ENCODE data around the gene USP7.

DNA sequence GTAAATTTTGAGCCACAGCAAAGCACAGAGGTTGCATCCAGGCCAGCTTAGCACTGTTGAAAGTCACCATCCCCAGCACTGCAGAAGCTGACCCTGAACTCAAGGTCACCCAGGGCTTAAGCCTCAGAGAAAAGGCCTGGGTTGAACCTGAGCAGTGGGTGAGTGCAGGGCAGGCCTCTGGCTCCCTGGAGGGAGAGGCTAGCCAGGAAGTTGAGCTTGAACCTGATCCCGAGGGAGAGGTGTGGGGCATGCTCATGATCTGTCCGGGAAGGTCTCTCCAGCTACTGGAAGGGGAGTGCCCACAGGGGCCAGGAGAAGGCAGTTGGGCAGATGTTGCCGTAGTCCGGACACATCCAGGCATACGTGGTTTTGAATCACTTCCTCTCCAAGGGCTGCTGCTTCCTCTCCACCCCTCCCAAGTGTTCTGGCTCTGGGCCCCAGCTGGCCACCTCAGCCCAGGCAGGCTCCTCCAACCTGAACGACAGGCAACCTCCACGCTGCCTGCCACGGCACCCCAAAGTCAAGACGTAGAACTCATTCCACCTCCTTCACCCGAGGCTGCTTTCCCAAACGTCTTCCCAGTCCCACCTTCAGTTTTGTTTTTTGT is 113.3 kb downstream of the USP7 start:
- TF ChIP-seq, protein P1, sequence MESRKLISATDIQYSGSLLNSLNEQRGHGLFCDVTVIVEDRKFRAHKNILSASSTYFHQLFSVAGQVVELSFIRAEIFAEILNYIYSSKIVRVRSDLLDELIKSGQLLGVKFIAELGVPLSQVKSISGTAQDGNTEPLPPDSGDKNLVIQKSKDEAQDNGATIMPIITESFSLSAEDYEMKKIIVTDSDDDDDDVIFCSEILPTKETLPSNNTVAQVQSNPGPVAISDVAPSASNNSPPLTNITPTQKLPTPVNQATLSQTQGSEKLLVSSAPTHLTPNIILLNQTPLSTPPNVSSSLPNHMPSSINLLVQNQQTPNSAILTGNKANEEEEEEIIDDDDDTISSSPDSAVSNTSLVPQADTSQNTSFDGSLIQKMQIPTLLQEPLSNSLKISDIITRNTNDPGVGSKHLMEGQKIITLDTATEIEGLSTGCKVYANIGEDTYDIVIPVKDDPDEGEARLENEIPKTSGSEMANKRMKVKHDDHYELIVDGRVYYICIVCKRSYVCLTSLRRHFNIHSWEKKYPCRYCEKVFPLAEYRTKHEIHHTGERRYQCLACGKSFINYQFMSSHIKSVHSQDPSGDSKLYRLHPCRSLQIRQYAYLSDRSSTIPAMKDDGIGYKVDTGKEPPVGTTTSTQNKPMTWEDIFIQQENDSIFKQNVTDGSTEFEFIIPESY (IDR thresholded peaks at IDR 0.05) = peak; percentile 55
- TF ChIP-seq CTCF (IDR thresholded peaks at IDR 0.05; ENCODE audit: low read depth, low read length, missing input control) = no peak
- peak; percentile 77 for TF ChIP-seq MAX (IDR thresholded peaks at IDR 0.05)
- peak; percentile 83 for TF ChIP-seq NR2F2 (IDR thresholded peaks at IDR 0.05)
- TF ChIP-seq SP1 (IDR thresholded peaks at IDR 0.05) = peak; percentile 88
- TF ChIP-seq, protein P2, sequence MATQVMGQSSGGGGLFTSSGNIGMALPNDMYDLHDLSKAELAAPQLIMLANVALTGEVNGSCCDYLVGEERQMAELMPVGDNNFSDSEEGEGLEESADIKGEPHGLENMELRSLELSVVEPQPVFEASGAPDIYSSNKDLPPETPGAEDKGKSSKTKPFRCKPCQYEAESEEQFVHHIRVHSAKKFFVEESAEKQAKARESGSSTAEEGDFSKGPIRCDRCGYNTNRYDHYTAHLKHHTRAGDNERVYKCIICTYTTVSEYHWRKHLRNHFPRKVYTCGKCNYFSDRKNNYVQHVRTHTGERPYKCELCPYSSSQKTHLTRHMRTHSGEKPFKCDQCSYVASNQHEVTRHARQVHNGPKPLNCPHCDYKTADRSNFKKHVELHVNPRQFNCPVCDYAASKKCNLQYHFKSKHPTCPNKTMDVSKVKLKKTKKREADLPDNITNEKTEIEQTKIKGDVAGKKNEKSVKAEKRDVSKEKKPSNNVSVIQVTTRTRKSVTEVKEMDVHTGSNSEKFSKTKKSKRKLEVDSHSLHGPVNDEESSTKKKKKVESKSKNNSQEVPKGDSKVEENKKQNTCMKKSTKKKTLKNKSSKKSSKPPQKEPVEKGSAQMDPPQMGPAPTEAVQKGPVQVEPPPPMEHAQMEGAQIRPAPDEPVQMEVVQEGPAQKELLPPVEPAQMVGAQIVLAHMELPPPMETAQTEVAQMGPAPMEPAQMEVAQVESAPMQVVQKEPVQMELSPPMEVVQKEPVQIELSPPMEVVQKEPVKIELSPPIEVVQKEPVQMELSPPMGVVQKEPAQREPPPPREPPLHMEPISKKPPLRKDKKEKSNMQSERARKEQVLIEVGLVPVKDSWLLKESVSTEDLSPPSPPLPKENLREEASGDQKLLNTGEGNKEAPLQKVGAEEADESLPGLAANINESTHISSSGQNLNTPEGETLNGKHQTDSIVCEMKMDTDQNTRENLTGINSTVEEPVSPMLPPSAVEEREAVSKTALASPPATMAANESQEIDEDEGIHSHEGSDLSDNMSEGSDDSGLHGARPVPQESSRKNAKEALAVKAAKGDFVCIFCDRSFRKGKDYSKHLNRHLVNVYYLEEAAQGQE (IDR thresholded peaks at IDR 0.05) = peak; percentile 18
- no peak for TF ChIP-seq TAF1 (conservative IDR thresholded peaks at IDR 0.05)
- TF ChIP-seq RAD21 (IDR thresholded peaks at IDR 0.05) = peak; percentile 40 to 66
- TF ChIP-seq YY1 (IDR thresholded peaks at IDR 0.05) = peak; percentile 46
- peak; percentile 54 to 66 for TF ChIP-seq JUND (IDR thresholded peaks at IDR 0.05)
- peak; percentile 24 to 74 for TF ChIP-seq GABPA (IDR thresholded peaks at IDR 0.05 in 1 of 2, conservative IDR thresholded peaks at IDR 0.05 in 1 of 2)
- peak; percentile 13 for TF ChIP-seq FOXA2 (IDR thresholded peaks at IDR 0.05)
- TF ChIP-seq, protein P3, sequence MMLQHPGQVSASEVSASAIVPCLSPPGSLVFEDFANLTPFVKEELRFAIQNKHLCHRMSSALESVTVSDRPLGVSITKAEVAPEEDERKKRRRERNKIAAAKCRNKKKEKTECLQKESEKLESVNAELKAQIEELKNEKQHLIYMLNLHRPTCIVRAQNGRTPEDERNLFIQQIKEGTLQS (IDR thresholded peaks at IDR 0.05) = no peak
- TF ChIP-seq RXRA (IDR thresholded peaks at IDR 0.05) = peak; percentile 97 to 99
